Breast epithelium (tissue), 3 donors: ENCODE measurements around the gene RPL28.

Source experiments
- POLR2A ChIP-seq: fragments of 450-650 bp; IDR thresholded peaks from one replicate; pipeline ENCODE4 v1.6.1; 2016; ENCODE audit warnings: antibody characterized with exemption, mild to moderate bottlenecking, moderate library complexity
- POLR2AphosphoS5 ChIP-seq, 3 donors: sonication (generic); formaldehyde crosslinking; IDR thresholded peaks; one replicate each; pipeline ENCODE4 v1.6.1; 2017; ENCODE audit warnings: antibody characterized with exemption in 3 of 3
- TF ChIP-seq, protein P1 (sequence below), 3 donors: fragments of 450-650 bp; IDR thresholded peaks; one replicate each; pipeline ENCODE4 v1.5.1; 2016 to 2017; ENCODE audit warnings: antibody characterized with exemption in 3 of 3, mild to moderate bottlenecking in 3 of 3, moderate library complexity in 3 of 3

DNA sequence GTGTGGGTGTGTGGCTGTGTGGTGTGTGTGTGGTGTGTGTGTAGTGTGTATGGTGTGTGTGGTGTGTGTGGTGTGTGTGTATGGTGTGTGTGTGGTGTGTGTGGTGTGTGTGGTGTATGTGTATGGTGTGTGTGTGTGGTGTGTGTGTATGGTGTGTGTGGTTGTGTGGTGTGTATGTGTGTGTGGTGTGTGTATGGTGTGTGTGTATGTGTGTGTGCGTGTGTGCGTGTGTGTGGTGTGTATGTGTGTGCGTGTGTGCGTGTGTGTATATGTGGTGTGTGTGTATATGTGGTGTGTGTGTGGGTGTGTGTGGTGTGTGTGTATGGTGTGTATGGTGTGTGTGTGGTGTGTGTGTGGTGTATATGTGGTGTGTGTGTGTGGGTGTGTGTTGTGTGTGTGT lies 49.3 kb downstream of the RPL28 start:
- TF ChIP-seq, protein P1, sequence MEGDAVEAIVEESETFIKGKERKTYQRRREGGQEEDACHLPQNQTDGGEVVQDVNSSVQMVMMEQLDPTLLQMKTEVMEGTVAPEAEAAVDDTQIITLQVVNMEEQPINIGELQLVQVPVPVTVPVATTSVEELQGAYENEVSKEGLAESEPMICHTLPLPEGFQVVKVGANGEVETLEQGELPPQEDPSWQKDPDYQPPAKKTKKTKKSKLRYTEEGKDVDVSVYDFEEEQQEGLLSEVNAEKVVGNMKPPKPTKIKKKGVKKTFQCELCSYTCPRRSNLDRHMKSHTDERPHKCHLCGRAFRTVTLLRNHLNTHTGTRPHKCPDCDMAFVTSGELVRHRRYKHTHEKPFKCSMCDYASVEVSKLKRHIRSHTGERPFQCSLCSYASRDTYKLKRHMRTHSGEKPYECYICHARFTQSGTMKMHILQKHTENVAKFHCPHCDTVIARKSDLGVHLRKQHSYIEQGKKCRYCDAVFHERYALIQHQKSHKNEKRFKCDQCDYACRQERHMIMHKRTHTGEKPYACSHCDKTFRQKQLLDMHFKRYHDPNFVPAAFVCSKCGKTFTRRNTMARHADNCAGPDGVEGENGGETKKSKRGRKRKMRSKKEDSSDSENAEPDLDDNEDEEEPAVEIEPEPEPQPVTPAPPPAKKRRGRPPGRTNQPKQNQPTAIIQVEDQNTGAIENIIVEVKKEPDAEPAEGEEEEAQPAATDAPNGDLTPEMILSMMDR (IDR thresholded peaks at IDR 0.05), result no peak
- no peak for TF ChIP-seq POLR2A
- TF ChIP-seq POLR2AphosphoS5 (IDR thresholded peaks at IDR 0.05), result no peak
